ENCODE data around the gene FGF6. TPM values are rescaled to one million over a fixed set of nuclear protein-coding genes. Genes with fewer than 3 reads are reported as not detected.

FGF6 gene
- total and polyA plus RNA-seq, 2 experiments from 2014 or later: not detected

- Mint-ChIP-seq H3K36me3 (ENCODE audit: low read depth) (no peaks in the 10 kb centered on the region), H3K9me3 (no peaks in the 10 kb centered on the region), H3K27me3 (ENCODE audit: insufficient read depth, low read depth, poor library complexity) (no peaks in the 10 kb centered on the region), H3K4me1 (peaks cover 9% of the 10 kb centered on the region; the same call in 2 of the 3 replicates), H3K27ac (no peak overlapping the region), H3K4me3 (no peak overlapping the region)
- H3K36me3 ChIP-seq (ENCODE audit: insufficient read depth): no peaks in the 10 kb centered on the region
- H4K20me1 ChIP-seq (replicated peaks; ENCODE audit: insufficient read depth): no peaks in the 10 kb centered on the region
- H3K4me3 ChIP-seq: no peak overlapping the region
- DNase-seq (ENCODE audit: low spot score) (no peak), ATAC-seq (no peak)
- no peak overlapping the region for H2AFZ ChIP-seq
- no peaks in the 10 kb centered on the region for H3K9me2 ChIP-seq (ENCODE audit: insufficient read depth)
- H3K79me2 ChIP-seq (replicated peaks; ENCODE audit: insufficient read depth): no peaks in the 10 kb centered on the region
- H3K4me2 ChIP-seq: no peak overlapping the region
- no peak for TF ChIP-seq STAT1 (IDR thresholded peaks at IDR 0.05; ENCODE audit: unreplicated experiment)
- TF ChIP-seq JUNB (IDR thresholded peaks at IDR 0.05; ENCODE audit: unreplicated experiment): no peak
- TF ChIP-seq ZNF331 (CRISPR knock-in tag; IDR thresholded peaks at IDR 0.05; ENCODE audit: low read depth): no peak
- TF ChIP-seq ZNF114 (CRISPR knock-in tag; IDR thresholded peaks at IDR 0.05): no peak
- no peak for TF ChIP-seq CTCF (conservative IDR thresholded peaks at IDR 0.05; ENCODE audit: low read depth in 2 of 2)
- no peak for TF ChIP-seq ZNF462 (CRISPR knock-in tag; IDR thresholded peaks at IDR 0.05)
- no peak for TF ChIP-seq CREB1 (CRISPR knock-in tag; IDR thresholded peaks at IDR 0.05; ENCODE audit: low read depth)
- no peak for TF ChIP-seq NANOG (IDR thresholded peaks at IDR 0.05; ENCODE audit: borderline replicate concordance)
- no peak for TF ChIP-seq REST (IDR thresholded peaks at IDR 0.05; ENCODE audit: unreplicated experiment)
- TF ChIP-seq EZH2phosphoT487 (IDR thresholded peaks at IDR 0.05; ENCODE audit: unreplicated experiment): no peak
- TF ChIP-seq ETS1 (IDR thresholded peaks at IDR 0.05): no peak
- TF ChIP-seq POLR2AphosphoS5 (IDR thresholded peaks at IDR 0.05; ENCODE audit: low read depth): no peak
- no peak for TF ChIP-seq EZH2 (IDR thresholded peaks at IDR 0.05; ENCODE audit: low read depth, unreplicated experiment)
- H3K4me1 ChIP-seq (ENCODE audit: insufficient read depth): no peaks in the 10 kb centered on the region
- H3K27me3 ChIP-seq (ENCODE audit: insufficient read depth): no peaks in the 10 kb centered on the region
- H3K27ac ChIP-seq (ENCODE audit: low read depth): no peak overlapping the region
- no peaks in the 10 kb centered on the region for H3F3A ChIP-seq (replicated peaks; ENCODE audit: low read depth)
These were observed 26.7 kb downstream of the FGF6 start for GRCh38 chr12:4418913-4419312.

Measured in GM23338 (cell line).